Measurements from ENCODE around the gene RBM5. TPM values are rescaled to one million over a fixed set of nuclear protein-coding genes. Genes with fewer than 3 reads are reported as not detected.

Gene RBM5
- total RNA-seq, 1 donor from 2014 or later, result 213 TPM

DNA sequence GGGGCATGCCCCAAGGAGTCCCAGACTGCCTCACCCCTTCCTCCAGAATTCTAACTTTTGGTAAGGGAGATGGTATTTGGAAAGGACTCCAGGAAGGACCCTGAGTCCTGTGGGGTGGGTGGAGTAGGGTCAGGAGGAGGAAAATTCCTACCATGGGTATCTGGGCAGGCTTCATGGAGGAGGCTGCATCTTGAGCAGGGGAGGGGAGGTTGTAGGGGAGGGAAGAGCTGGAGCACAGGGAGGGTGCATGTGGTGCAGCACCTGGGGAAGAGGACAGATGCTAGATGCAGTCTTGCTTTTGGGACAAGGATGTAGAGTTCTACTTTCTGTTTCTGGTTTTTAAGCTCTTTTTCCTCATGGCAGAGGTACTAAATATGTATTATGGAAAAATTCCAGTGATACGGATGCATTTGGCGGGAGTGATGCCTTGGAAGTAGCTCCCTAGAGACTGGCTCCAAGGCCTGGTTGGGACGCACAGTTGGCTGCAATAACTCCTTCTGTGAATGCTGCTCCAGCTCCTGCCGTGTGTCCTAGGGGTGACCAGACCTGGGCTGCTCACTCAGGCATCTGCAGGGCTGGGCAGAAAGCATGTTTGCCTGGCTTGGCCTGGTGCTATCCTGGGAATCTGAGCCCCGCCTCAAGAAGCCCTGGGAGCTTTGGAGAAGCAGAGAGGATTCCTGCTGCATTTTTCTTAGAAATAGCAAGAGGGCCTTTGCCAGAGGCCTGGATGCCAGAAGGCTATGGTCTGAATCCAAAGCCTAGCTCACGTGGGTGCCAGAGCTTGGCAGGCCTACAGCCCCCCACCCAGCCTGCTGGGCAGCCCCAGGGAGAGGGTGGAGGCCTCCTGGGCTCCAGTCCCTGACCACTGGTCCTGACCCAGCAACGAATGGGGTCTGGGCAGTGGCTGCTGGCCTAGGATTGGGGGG, 76.5 kb downstream of the RBM5 start:
- H3K27ac Mint-ChIP-seq (ENCODE audit: unreplicated experiment), result peak overlapping the region; percentile 63
- no peaks in the 10 kb centered on the region for H3K27me3 Mint-ChIP-seq (ENCODE audit: unreplicated experiment)
- peaks cover 50% of the 10 kb centered on the region for H3K4me1 Mint-ChIP-seq (ENCODE audit: unreplicated experiment)
- TF ChIP-seq, protein P1, sequence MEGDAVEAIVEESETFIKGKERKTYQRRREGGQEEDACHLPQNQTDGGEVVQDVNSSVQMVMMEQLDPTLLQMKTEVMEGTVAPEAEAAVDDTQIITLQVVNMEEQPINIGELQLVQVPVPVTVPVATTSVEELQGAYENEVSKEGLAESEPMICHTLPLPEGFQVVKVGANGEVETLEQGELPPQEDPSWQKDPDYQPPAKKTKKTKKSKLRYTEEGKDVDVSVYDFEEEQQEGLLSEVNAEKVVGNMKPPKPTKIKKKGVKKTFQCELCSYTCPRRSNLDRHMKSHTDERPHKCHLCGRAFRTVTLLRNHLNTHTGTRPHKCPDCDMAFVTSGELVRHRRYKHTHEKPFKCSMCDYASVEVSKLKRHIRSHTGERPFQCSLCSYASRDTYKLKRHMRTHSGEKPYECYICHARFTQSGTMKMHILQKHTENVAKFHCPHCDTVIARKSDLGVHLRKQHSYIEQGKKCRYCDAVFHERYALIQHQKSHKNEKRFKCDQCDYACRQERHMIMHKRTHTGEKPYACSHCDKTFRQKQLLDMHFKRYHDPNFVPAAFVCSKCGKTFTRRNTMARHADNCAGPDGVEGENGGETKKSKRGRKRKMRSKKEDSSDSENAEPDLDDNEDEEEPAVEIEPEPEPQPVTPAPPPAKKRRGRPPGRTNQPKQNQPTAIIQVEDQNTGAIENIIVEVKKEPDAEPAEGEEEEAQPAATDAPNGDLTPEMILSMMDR (IDR thresholded peaks at IDR 0.05), result no peak
- H3K4me3 Mint-ChIP-seq (ENCODE audit: unreplicated experiment), result no peak overlapping the region
- DNase-seq (ENCODE audit: extremely low spot score, unreplicated experiment), result no peak
- H3K9me3 Mint-ChIP-seq (ENCODE audit: unreplicated experiment), result no peaks in the 10 kb centered on the region
- no peaks in the 10 kb centered on the region for H3K36me3 Mint-ChIP-seq (ENCODE audit: unreplicated experiment)

DNA sequence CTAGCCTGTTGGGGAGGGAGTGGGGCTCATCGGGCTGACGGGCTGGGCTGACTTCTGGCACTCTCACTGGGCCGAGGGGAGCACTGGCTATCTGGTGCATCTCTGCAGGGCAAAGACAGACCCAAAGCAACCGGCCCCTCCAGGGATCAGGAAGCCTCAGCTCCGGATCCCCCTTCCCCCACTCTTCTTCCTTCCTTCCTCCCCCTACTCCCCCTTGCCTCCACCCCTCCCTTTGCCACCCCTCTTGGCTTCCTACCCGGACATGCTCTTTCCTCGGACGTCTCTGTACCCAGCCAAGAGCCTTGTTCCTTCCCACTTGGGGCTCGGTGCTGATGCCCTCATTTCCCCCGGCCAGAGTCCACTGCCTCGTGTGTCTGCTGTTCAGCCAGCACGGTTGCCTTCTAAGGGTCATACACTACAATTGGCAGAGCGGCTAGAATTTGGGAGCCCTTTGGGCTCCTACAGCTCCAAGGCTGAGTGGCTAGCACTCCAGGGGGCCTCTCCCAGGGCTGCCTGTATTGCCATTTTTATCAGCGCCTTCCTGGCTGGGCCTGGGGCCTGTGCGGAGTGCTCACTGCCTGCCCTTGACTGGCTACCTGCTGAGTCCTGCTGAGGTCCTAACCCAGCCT, 77.3 kb downstream of the RBM5 start:
- Mint-ChIP-seq H3K4me1 (ENCODE audit: unreplicated experiment) (peaks cover 50% of the 10 kb centered on the region), H3K9me3 (ENCODE audit: unreplicated experiment) (no peaks in the 10 kb centered on the region), H3K36me3 (ENCODE audit: unreplicated experiment) (no peaks in the 10 kb centered on the region), H3K4me3 (ENCODE audit: unreplicated experiment) (no peak overlapping the region), H3K27ac (ENCODE audit: unreplicated experiment) (peak overlapping the region; percentile 63), H3K27me3 (ENCODE audit: unreplicated experiment) (no peaks in the 10 kb centered on the region)
- TF ChIP-seq, protein P1 (IDR thresholded peaks at IDR 0.05), result no peak
- DNase-seq (ENCODE audit: extremely low spot score, unreplicated experiment), result no peak

DNA sequence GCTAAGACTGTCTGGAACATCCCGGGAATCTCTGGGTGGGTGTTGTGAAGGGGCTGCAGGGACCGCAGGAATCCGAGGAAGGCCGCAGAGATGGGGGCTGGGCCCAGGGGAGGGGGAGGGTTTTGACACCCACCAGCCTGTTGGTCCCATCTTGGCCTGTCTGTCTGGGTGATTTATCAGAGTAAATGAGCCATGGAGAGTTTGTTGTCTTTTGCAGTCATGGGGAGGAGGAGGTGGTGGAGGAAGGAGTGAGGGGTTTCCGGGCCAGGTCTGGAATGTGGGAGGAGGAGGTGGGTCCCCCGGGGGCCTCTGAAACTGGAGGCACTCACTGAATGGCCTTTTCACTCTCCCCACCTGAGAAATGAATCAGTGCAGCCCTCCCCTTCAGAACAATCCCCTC, 77.9 kb downstream of the RBM5 start:
- TF ChIP-seq, protein P1 (IDR thresholded peaks at IDR 0.05), result no peak
- Mint-ChIP-seq H3K27me3 (ENCODE audit: unreplicated experiment) (no peaks in the 10 kb centered on the region), H3K4me1 (ENCODE audit: unreplicated experiment) (peaks cover 50% of the 10 kb centered on the region), H3K27ac (ENCODE audit: unreplicated experiment) (peak overlapping the region; percentile 68), H3K4me3 (ENCODE audit: unreplicated experiment) (no peak overlapping the region), H3K9me3 (ENCODE audit: unreplicated experiment) (no peaks in the 10 kb centered on the region), H3K36me3 (ENCODE audit: unreplicated experiment) (no peaks in the 10 kb centered on the region)
- no peak for DNase-seq (ENCODE audit: extremely low spot score, unreplicated experiment)

DNA sequence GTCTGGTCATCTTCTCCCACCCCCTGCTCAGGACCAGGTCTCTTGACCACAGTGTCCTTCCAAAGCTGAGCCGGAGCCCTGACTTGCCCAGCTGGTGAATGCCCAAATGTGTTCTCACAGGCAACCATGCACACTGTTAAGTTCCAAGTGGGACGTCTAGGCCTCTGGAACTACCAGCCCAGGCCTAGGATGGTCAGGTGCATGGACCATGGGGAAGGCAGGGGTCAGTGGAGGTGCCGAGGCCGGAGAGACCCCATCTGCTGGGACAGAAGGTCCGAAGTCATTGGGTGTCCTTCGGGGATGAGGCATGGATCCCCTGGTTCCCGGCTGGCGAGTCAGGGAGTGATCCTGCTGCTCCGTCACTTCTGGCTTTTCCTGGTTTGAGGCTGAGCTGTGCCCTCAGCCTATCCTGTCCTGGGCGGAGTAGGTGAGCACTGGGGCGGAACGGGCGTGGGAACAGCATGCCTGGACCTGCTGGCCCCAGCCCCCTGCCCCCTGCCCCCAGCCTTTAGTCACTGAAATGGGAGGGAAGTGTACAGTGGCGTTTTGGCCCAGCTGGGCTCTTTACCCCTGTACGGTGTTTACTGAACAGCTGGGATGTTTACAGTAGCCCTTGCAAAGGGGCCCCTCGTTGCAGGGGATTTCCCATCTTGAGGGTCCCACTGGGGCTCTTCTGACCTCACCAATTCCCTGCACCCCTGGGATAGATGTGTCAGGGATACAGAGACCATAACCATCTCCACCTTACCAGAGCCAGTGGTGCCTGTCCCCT, 78.5 kb downstream of the RBM5 start:
- Mint-ChIP-seq H3K27me3 (ENCODE audit: unreplicated experiment) (no peaks in the 10 kb centered on the region), H3K4me3 (ENCODE audit: unreplicated experiment) (no peak overlapping the region), H3K36me3 (ENCODE audit: unreplicated experiment) (no peaks in the 10 kb centered on the region), H3K9me3 (ENCODE audit: unreplicated experiment) (no peaks in the 10 kb centered on the region), H3K4me1 (ENCODE audit: unreplicated experiment) (peaks cover 50% of the 10 kb centered on the region), H3K27ac (ENCODE audit: unreplicated experiment) (peak overlapping the region; percentile 68)
- no peak for DNase-seq (ENCODE audit: extremely low spot score, unreplicated experiment)
- TF ChIP-seq, protein P1 (IDR thresholded peaks at IDR 0.05), result no peak
